ENCODE measurements around the gene CSF1.

Gene CSF1

DNA sequence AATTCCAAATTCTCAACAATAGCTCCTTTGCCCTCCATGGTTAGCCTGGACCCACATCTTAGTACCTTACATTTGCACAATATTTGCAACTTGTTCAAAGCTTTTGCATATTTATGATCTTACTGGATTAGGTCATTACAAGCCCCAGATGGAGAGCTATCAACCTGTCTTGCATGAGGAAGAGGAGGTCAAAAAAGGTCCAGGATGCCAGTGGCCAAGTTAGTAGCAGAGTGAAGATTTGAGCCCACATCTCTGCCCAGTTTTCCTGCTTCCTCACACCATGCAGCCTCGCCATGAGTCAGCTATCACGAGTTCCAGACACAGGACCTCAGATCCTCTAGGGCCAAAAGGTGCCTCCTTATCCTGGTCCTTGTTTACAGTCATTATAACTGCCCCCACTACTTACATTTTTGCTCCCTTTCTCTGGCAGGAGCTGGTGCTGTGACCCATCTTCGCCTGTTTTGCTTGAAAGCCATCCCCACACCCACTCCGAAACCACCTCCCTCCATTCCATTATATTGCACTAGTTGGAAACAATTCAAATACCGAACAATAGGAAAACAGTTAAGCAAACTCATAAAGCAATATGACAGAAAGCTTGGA, 68.9 kb downstream of the CSF1 start:
- no peak for DNase-seq (ENCODE audit: low spot score)
